Tibial artery (tissue), 4 donors: Measurements from ENCODE around the gene MIEF1.
A peak's percentile ranks its signal among the peaks of the same experiment; 100 is the strongest.

Source experiments
- DNase-seq, 2 donors: peaks; one replicate each; pipeline ENCODE4 v3.0.0-alpha.2; 2019
- H3K27ac ChIP-seq, 2 donors: fragments of 200-600 bp; sonication (generic) in 1 of 2; 1 replicate in 1 of 2; 2 replicates in 1 of 2; pipeline ENCODE4 v1.5.1; 2018 to 2019; ENCODE audit warnings: mild to moderate bottlenecking in 1 of 2
- H3K27me3 ChIP-seq, 2 donors: fragments of 200-600 bp; sonication (generic) in 1 of 2; one replicate each; pipeline versions ENCODE4 v1.5.1 to v1.6.0; 2016 to 2019
- H3K36me3 ChIP-seq, 3 donors: fragments of 200-600 bp; sonication (generic) in 2 of 3; one replicate each; pipeline ENCODE4 v1.5.1; 2016 to 2019; ENCODE audit warnings: mild to moderate bottlenecking in 2 of 3
- H3K4me1 ChIP-seq, 4 donors: fragments of 200-600 bp; sonication (generic) in 2 of 4; 1 replicate in 3 of 4; 2 replicates in 1 of 4; pipeline ENCODE4 v1.5.1; 2016 to 2019
- H3K4me3 ChIP-seq, 2 donors: fragments of 200-600 bp; sonication (generic) in 1 of 2; 1 replicate in 1 of 2; 2 replicates in 1 of 2; pipeline ENCODE4 v1.5.1; 2018 to 2019; ENCODE audit warnings: mild to moderate bottlenecking in 2 of 2
- H3K9me3 ChIP-seq, 3 donors: fragments of 200-600 bp; sonication (generic) in 1 of 3; one replicate each; pipeline ENCODE4 v1.5.1; 2016 to 2019
- CTCF ChIP-seq, 2 experiments: fragments of 200-600 bp in 1 of 2; fragments of 450-650 bp in 1 of 2; IDR thresholded peaks; one replicate each; pipeline ENCODE4 v1.5.1; 2017 to 2019; ENCODE audit warnings: antibody characterized with exemption in 2 of 2, mild to moderate bottlenecking in 1 of 2, moderate library complexity in 1 of 2
- intact Hi-C: fragments of 100-400 bp; cut with DNase I; formaldehyde crosslinking; loops from one replicate; pipeline ENCODE4 v1.15.0; 2023; ENCODE audit warnings: low total_unique reads

The MIEF1 gene

DNA sequence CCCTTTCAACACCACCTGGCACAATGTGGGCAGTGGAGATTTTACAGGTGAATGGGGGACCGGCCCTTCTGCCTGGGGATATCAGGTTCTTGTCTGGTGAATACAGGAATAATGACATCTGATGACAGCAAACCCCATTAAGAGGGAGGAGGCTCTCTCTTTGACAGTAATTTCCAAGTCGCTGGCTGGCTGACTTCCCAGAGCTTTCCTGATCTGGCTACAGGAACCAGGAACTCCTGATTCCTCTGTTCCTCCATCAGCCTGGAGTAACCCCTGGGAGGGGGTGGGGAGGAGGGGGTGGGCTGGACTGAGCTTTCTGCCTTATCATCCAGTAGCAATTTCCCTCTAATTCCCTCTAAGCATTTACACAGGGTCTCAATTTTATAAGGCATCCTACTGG, 3.7 kb upstream of the MIEF1 start:
- no peak for DNase-seq
- intact Hi-C loops: no loop called here
- Histone ChIP-seq H3K4me1 (peaks cover 0 to 22% (median 16%) of the 10 kb centered on the region in 4 donors), H3K27me3 (no peaks in the 10 kb centered on the region), H3K27ac (no peak overlapping the region), H3K4me3 (no peak overlapping the region), H3K9me3 (no peaks in the 10 kb centered on the region), H3K36me3 (no peaks in the 10 kb centered on the region)
- TF ChIP-seq CTCF (IDR thresholded peaks at IDR 0.05): no peak

- no peaks in the 10 kb centered on the region for H3K27me3 ChIP-seq
- no peak overlapping the region for H3K27ac ChIP-seq
- TF ChIP-seq CTCF (IDR thresholded peaks at IDR 0.05): no peak
- intact Hi-C loops: no loop called here
- DNase-seq: no peak
- H3K36me3 ChIP-seq: peaks cover 0 to 2% (median 0%) of the 10 kb centered on the region in 3 donors
- H3K4me3 ChIP-seq: no peak overlapping the region
- peaks cover 0 to 27% (median 20%) of the 10 kb centered on the region in 4 donors for H3K4me1 ChIP-seq
- no peaks in the 10 kb centered on the region for H3K9me3 ChIP-seq
These were observed 3.3 kb upstream of the MIEF1 start for GRCh38 chr22:39498802-39499201.

DNA sequence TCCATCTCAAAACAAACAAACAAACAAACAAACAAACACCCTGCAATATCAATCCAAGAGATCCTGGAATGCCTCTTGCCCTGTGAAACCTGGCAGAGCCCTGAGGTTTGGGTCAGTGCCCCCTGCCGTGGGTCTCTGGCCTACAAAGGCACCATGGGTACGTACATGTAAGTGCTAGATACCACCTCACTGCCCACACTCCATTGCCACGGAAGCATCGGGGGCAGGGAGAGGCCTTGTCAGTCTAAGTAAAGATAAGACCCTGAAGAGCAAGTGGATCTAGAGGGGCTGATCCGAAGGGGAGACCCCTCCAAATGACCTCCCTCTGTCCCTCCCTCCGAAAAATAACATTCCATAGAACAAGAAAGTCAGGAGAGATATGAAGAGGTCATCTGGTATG, 2.0 kb upstream of the MIEF1 start:
- Histone ChIP-seq H3K4me1 (peaks cover 0 to 35% (median 27%) of the 10 kb centered on the region in 4 donors), H3K27ac (no peak overlapping the region), H3K4me3 (no peak overlapping the region), H3K27me3 (no peaks in the 10 kb centered on the region), H3K9me3 (no peaks in the 10 kb centered on the region), H3K36me3 (peaks cover 11 to 14% (median 12%) of the 10 kb centered on the region in 3 donors)
- DNase-seq: no peak
- intact Hi-C loops: loop anchor here (5.0 kb wide), 1 partner anchor 98 kb away; no protein-coding TSS in a partner anchor
- TF ChIP-seq CTCF (IDR thresholded peaks at IDR 0.05): no peak

DNA sequence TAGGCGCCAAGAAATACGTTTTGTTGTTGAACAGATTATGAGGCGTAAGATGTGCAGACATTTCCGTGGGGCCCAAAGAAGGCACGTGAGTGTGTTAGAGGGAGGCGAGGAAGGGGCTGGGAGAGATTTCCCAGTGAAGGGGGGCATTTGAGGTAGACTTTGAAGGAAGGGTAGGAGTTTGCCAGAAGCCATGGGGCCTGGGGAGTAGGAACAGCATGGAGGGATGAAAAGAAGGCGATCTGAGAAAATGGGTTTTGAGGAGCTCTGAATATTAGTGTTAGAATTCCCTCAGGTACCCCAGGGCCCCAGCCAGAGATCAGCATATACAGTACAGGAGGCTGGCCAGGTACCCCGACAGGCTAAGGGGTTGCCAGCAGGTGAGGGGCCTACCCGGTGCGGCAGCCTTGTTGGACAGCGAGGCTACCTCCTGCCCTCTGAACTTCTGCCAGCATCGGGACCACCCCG, 414 bp upstream of the MIEF1 start:
- H3K9me3 ChIP-seq: no peaks in the 10 kb centered on the region
- intact Hi-C loops: loop anchor here (5.0 kb wide), 1 partner anchor 99 kb away; no protein-coding TSS in a partner anchor
- TF ChIP-seq CTCF (IDR thresholded peaks at IDR 0.05): no peak
- H3K4me3 ChIP-seq: peak overlapping the region; percentile 75 to 94
- peaks cover 0 to 36% (median 28%) of the 10 kb centered on the region in 4 donors for H3K4me1 ChIP-seq
- H3K36me3 ChIP-seq: peaks cover 16 to 30% (median 28%) of the 10 kb centered on the region in 3 donors
- DNase-seq: no peak
- H3K27ac ChIP-seq: peak overlapping the region; percentile 67 to 71
- H3K27me3 ChIP-seq: no peaks in the 10 kb centered on the region

GRCh38 chr22:39502789-39503409, 809 bp downstream of the MIEF1 start:
- Histone ChIP-seq H3K27me3 (no peaks in the 10 kb centered on the region), H3K4me3 (peak overlapping the region; percentile 75 to 94), H3K36me3 (peaks cover 28 to 42% (median 28%) of the 10 kb centered on the region in 3 donors), H3K9me3 (no peaks in the 10 kb centered on the region), H3K4me1 (peaks cover 0 to 36% (median 28%) of the 10 kb centered on the region in 4 donors), H3K27ac (peak overlapping the region; percentile 67 to 71)
- TF ChIP-seq CTCF (IDR thresholded peaks at IDR 0.05): no peak
- no peak for DNase-seq
- intact Hi-C loops: loop anchor here (5.0 kb wide), 1 partner anchor 101 kb away; no protein-coding TSS in a partner anchor
